Left ventricle myocardium inferior (tissue), 1 donor: ENCODE data around the gene CD79B. TPM values are rescaled to one million over a fixed set of nuclear protein-coding genes. Genes with fewer than 3 reads are reported as not detected.
"Not testable (repeated sequence)": the region's sequence is repeated elsewhere in the genome, so short reads cannot be mapped to it uniquely, and the experiment has no call there.

Experiments
- DNase-seq: peaks from one replicate; pipeline ENCODE4 v3.0.0-alpha.2; 2020
- H3K27ac ChIP-seq: fragments of 200-600 bp; replicated peaks from 2 replicates; pipeline ENCODE4 v1.8.0; 2021
- H3K27me3 ChIP-seq: fragments of 200-600 bp; 2 replicates; pipeline ENCODE4 v1.8.0; 2021; ENCODE audit warnings: low read depth
- H3K36me3 ChIP-seq: fragments of 200-600 bp; 2 replicates; pipeline ENCODE4 v1.8.0; 2021
- H3K4me1 ChIP-seq: fragments of 200-600 bp; 2 replicates; pipeline ENCODE4 v1.8.0; 2021
- H3K4me3 ChIP-seq: fragments of 200-600 bp; 2 replicates; pipeline ENCODE4 v1.8.0; 2021; ENCODE audit warnings: mild to moderate bottlenecking, moderate library complexity
- H3K9me3 ChIP-seq: fragments of 200-600 bp; replicated peaks from 2 replicates; pipeline ENCODE4 v1.8.0; 2021
- CTCF ChIP-seq: fragments of 200-600 bp; IDR thresholded peaks from 2 replicates; pipeline ENCODE4 v1.8.0; 2021; ENCODE audit warnings: antibody characterized with exemption, mild to moderate bottlenecking, borderline replicate concordance
- intact Hi-C: fragments of 100-400 bp; cut with micrococcal nuclease; formaldehyde crosslinking; loops from one replicate; pipeline ENCODE4 v1.11.0; 2022
- total RNA-seq: library from RNA; stranded (reverse); fragmentation: NEBNext Ultra II Directional; extraction: Animal tissue kit (Norgen Biotek cat#: 25700); gene quantifications from one replicate; pipeline ENCODE4 v1.2.1, GENCODE V29; 2021
- donor health status: DM: no; HTN: yes; CAD: no; lungs with severe emphysema.

The CD79B gene
- total RNA-seq, 1 donor from 2014 or later = 4.6 TPM

DNA sequence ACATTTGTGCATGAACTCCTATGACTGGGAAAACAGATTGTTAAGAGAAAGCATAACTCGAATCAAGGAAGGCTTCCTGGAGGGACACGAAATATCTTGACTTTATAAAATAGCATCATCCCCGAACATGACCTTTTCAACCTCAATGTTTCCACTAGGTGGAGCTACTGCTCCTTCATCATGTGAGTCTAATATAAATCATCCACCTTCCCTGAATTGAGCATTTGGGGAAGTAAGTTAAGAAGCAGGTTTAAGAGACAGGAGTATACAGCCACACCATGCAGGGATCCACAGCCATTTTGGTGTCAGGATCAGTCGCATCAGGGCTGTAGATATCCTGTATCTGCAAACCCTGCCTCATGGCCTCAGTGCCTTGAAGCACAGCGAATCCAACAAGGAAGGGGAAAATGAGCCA, 28.3 kb downstream of the CD79B start:
- DNase-seq, H3K36me3 ChIP-seq: not testable (repeated sequence)
- intact Hi-C loops = loop anchor here (10.0 kb wide), 1 partner anchor 231 kb away; the partner anchor contains the start of gene ERN1

DNA sequence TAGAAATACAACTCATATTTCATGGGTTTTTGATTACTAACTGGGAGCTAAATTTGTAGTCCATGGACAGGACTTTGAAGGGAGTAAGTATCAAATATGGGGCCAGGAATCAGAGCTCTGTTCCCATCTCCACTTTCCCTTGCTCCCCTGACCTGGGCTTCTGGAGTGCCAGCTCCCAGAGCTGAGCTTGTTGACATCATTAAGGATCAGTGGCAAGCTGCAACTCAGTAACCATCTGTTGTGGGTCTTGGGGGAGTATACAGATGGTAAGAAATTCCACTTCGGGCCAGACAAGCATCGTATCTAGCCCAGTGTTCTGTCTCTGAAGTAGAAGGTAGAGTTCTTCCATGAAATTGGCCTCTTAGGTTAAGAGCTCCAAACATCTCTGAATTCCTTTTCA, 30.2 kb downstream of the CD79B start:
- not testable (repeated sequence) for H3K4me3 ChIP-seq
- intact Hi-C loops = loop anchor here (10.0 kb wide), 1 partner anchor 233 kb away; the partner anchor contains the start of gene ERN1

More for the DNA sequence above, 28.3 kb downstream of the CD79B start:
- H3K9me3 ChIP-seq, H3K4me1 ChIP-seq, H3K27me3 ChIP-seq, H3K4me3 ChIP-seq, H3K27ac ChIP-seq: not testable (repeated sequence)
- peak; percentile 55 for TF ChIP-seq CTCF

DNA sequence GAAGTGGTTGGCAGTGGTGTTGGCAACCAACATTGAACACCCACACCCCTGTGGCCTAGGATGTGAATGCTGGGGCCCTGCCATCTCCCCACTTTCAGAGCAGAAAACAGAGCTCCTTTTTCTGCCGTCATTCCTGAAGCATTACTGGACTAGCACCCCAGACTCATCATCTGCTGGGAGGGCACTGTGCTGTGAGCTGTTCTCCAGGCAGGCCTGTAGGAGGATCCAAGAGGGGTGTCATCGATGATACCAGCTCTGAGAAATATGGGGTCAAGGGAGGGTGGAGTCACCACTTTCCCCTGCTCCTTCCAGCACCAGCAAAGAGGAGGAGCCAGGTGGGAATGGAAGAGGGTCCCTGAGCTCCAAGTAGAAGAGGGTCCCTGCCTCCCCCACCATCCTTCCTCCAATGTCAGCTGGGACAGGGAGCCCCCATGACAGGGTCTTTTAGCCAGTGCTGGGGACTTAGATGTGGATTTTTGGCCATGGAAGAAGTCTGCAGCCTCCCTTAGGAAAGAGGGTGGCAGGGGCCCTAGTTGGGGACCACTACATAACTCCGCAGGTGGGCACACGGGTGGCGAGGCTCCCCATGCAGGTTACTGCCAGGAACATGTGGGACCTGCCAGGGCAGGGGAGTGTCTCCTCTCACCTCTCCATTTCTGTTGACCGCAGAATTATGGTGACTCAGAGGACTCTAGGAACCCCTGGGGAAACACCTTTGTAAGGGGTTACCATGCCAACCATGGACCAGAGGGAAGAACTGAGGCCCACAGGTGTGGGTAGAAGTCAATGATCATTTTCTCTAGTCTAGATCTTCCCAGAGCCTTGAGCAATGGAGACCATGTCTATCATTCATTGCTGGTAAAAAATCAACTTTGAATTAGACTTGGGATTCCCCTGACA, 33.0 kb downstream of the CD79B start:
- H3K27me3 ChIP-seq, intact Hi-C loops, H3K9me3 ChIP-seq, DNase-seq, H3K36me3 ChIP-seq, H3K27ac ChIP-seq, H3K4me3 ChIP-seq, H3K4me1 ChIP-seq: not testable (repeated sequence)

More for the DNA sequence above, 30.2 kb downstream of the CD79B start:
- not testable (repeated sequence) for DNase-seq, H3K4me1 ChIP-seq, H3K27me3 ChIP-seq, H3K36me3 ChIP-seq, H3K27ac ChIP-seq, H3K9me3 ChIP-seq

- intact Hi-C loops = not testable (repeated sequence)
These were observed 35.4 kb downstream of the CD79B start, which contains the start of gene CSH1 for GRCh38 chr17:63896524-63897354. TSS of gene CSH1 (minus strand) at chr17:63896574. CDS start at chr17:63896511, 63 bp downstream.

GRCh38 chr17:63894821-63895220, 37.3 kb downstream of the CD79B start:
- DNase-seq, H3K27me3 ChIP-seq, H3K4me1 ChIP-seq, H3K27ac ChIP-seq, intact Hi-C loops, H3K36me3 ChIP-seq, H3K4me3 ChIP-seq, H3K9me3 ChIP-seq: not testable (repeated sequence)

More at GRCh38 chr17:63896524-63897354, 35.4 kb downstream of the CD79B start, which contains the start of gene CSH1:
- H3K36me3 ChIP-seq, H3K27me3 ChIP-seq, H3K4me3 ChIP-seq, H3K4me1 ChIP-seq, DNase-seq, H3K9me3 ChIP-seq, H3K27ac ChIP-seq: not testable (repeated sequence)

DNA sequence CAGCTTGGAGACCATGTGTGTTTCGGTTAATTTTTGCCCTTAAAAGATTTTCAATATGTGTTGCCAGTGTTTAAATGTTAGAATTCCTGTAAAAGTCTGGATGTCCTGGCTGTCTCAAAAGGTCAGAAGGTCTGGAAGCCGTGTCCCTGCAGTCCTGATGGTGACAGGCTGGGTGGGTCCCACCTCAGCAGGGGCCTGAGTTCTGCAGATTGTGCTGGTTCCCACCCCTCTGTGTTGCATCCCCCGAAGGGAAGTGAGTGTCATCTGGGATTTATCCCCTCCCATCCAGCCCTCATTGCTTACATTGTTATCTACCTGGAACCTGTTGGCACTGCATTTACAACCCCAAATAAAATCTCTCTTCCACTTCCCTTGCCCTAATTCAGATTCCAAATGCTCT, 38.1 kb downstream of the CD79B start:
- H3K4me1 ChIP-seq, intact Hi-C loops, DNase-seq, H3K9me3 ChIP-seq, H3K4me3 ChIP-seq, H3K36me3 ChIP-seq, H3K27me3 ChIP-seq, H3K27ac ChIP-seq: not testable (repeated sequence)

GRCh38 chr17:63892316-63893037, 39.7 kb downstream of the CD79B start:
- H3K9me3 ChIP-seq, DNase-seq, H3K27me3 ChIP-seq, H3K36me3 ChIP-seq, H3K4me1 ChIP-seq, H3K4me3 ChIP-seq, H3K27ac ChIP-seq, intact Hi-C loops: not testable (repeated sequence)
